Esophagus squamous epithelium (tissue), 4 donors: ENCODE measurements around the gene SNRNP25.

ENCODE experiments used
- CTCF ChIP-seq, 6 experiments: fragments of 450-650 bp in 4 of 6; fragments of 200-600 bp in 2 of 6; sonication (generic) in 2 of 6; IDR thresholded peaks; one replicate each; pipeline ENCODE4 v1.5.1; 2016 to 2019; ENCODE audit warnings: antibody characterized with exemption in 6 of 6, mild to moderate bottlenecking in 4 of 6, moderate library complexity in 4 of 6
- POLR2A ChIP-seq, 4 donors: fragments of 450-650 bp; IDR thresholded peaks; one replicate each; pipeline ENCODE4 v1.6.1; 2017; ENCODE audit warnings: antibody characterized with exemption in 4 of 4, mild to moderate bottlenecking in 4 of 4, moderate library complexity in 3 of 4

DNA sequence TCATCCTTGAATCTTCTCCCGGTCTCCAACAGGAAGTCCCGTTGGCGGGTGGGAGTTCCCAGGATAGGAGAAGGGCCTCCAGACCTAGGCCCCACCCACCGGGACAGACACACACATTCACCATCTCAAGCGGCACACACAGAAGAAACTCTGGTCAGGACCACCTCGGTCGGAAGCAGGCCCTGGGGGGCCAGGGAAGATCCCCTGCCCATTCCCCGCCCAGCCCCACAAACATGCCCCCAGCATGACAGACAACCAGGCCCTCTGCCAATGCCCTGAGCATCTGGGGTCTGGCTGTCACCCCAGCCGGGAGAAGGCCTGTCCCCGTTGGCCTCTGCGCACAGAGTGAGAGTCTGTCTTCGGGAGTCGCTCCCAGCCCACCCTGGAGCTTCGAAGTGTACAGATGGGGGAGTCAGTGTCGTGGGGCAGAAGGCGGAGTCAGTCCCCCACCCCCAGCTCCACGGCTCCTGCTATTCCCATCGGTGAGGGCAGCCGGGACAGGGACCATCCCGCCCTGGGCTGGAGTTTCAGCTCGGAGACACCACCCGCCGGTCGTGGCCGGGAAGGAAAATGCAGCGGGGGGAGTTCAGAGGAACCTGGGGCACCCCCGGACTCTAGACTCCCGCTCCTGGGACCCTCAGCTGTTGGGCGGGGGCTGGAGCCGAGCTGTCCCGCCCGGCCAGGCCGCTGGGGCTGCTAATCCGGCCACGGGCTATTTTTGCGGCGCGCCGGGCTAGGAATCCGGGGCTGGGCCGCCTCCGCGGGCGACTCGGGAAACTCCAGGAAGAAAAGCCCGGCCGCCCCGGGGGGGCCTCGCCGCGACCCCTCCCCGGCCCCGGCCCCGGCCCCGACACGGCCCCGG is 18.1 kb downstream of the SNRNP25 start:
- TF ChIP-seq CTCF (IDR thresholded peaks at IDR 0.05) = peak in 2 of 6 experiments; percentile 10 to 21
- TF ChIP-seq POLR2A (IDR thresholded peaks at IDR 0.05) = peak in 2 of 4 donors; percentile 34 to 62
